ENCODE measurements around the gene MILR1.

Gene MILR1

DNA sequence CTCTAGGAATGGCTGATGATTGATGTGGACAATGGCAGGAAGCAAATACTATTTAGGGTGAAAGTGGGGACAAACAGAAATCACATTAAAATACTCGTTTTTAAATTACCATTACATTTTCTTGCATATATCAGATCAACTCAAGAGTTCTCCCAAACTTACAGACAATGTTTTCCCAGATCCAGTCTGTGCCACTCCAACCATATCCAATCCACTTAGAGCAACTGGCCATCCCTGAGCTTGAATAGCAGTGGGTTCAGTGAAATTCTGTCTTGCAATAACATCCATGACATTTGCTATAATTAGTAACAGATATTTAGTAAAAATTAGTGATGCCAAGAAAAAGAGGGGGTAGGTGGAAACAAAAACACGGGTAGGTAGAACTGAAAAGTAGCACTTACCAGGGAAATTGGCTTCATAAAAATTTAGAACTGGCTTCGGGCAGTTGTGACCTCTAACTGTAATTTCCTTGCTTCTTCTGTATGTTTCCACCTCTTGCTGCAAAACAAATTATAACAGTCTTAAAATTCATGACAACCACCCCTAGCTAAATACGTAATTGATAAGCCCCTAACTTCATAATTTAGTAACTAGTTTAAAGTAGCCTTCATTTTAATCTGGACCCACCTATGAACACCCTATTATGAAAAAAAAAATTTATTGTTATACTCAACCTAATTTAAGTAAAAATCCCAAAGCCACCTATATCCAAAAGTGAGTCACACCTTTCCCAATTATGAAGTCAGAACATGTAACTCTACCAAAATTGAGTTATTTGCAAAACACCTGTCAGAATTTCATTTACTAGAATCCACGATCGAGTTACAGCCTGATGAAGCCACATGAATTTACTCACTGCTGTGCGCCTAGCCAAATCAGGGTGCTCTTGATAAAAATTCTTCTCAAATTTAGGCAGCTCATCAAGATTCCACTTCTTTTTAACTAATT, 55.2 kb downstream of the MILR1 start:
- DNase-seq = no peak

DNA sequence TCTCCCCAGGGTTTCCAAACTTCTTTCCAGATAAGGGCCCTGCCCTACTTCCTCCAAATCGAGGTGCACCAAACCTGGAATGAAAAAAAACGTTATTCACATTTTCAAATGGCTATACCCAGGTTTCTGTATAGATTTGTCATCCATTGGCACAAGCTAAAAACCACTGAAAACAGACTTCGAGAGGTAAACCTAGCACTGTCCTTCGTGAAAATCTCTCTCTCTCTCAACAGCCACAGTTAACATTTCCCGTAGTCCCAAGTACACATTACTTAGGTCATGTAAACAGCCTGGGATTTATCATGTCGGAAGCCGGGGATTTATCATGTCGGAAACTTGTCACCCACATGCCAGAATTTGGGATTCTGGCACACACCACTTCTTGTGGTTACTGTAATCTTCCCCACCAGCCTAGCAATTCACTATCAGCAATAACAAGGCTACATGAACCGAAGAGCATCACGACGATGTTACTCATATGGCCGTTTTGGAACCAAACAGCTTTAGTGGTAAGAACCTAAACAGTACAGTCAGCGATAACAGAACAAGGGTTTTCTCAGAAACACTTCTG, 55.9 kb downstream of the MILR1 start:
- no peak for DNase-seq

DNA sequence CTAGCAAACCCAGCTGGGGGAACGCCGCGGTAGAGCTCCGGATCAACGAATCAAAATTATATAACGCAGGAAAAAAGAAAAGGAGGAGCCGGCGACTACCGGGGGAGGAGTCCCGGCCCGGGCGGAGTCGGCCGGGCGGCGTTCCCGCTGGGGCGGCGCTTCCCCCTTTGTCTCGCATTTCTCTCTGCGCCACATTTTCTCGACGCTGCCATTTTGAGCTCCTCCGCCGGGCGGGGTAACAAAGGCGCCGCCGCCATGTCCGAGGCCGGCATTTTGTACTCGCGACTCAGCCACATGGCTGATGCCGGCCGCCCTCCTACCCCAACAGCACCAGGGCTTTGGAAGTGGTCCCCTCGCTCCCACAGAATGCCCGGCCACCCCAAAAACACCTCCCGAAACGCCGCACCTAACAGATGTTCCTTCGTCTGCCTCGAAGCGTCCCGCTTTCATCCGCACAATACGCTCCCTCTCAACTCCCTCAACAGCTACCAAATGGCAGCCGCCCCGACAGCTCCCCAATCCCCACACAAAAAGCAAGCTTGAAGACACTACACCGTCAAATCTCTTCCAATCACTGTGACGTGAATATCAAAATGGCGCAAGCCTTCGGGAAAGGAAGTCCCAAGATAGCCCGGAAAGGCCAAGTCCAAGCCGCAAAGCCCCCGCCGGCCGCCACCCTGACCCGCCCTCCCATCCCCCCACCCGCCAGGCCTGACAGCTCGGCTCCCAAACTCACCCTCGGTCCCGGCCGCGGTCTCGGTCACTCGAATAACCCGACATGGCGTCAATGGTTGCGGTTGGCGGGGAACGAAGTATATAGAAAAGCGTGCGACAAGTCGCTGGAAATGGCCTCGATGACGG, 56.7 kb downstream of the MILR1 start:
- peak; percentile 26 to 77 for DNase-seq

DNA sequence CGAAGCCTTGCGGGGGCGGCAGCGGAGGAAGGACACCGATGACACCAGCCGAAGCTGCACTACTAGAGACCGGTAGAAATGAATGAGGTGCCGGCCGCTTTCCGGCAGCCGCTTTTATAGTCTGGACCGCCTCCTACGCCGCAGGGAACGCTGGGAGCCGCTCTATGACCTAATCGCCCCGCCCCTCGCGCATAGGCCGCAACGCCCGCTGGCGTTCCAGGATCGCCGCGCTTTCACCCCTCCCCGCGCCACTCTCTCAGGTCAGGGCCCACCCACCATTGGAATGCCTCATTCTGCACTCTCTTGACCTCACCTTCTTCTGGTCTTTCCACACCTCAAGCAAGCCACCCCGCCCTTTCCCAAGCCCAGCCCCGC, 57.3 kb downstream of the MILR1 start, which contains the start of gene DDX5:
TSS of gene DDX5 (minus strand) at position 89 of the 375 bp plus-strand sequence. CDS start 170 bp downstream, outside the sequence.
- peak; percentile 98 to 99 for DNase-seq

DNA sequence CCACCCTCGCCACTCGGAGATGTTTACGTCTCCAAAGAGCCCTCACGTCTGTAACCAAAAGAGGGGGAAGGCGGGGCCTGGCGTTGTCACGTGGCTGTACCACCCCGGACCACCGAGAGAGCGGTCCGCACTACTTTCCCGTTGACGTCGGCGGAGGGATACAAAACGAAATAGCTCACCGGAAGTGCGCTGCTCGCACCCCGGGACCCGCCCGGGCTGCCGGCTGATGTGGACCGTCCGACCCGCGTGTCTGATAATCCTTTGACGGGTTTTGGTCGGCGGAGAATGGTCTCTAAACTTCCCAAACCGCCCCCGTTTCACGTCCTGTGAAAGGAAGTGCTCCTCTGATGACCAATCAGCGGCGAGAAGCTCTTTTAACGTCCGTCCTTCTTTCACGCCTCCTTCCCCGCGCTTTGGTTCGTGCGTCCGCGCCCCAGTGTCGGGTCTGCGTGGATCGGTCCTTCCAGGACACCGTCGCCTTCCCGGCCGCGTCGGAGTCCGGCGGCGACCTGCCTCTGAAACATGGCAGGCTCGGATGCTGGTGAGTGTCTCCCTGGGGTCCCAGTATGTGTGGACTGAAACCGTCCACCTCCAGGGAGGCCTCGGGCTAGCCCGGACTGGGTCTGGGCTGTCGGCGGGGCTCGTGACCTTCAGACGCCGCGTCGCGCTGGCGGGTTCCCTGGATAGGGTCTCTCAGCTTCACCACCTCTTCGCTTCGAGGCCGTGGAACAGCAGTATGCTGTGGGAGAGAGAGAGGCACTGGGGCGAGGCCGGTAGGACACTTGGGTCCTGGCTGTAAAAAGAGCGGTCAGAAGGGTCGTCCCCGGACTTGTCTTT, 57.9 kb downstream of the MILR1 start, which contains the start of gene CEP95:
TSS of gene CEP95 (plus strand) at position 402 of the 837 bp plus-strand sequence. CDS start at position 523, 121 bp downstream.
- DNase-seq = peak; percentile 98 to 99

DNA sequence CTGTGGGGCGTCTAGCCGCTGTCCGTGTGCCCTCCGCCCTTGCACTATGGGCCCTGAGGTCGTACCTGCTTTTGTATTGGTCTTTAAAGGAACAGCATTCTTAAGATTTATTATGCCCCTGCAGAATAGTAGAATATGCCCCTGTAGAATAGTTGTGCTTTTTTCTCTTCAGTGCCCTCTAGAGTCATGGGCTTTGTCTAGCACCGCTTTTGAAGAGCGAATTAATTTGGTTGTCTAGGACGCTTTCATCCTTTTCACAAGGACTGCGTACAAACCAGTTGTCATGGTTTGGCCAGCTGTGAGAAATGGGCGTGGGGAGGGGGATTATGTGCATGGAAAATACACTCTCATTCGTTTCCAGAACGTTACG, 58.5 kb downstream of the MILR1 start:
- peak; percentile 47 to 65 for DNase-seq

DNA sequence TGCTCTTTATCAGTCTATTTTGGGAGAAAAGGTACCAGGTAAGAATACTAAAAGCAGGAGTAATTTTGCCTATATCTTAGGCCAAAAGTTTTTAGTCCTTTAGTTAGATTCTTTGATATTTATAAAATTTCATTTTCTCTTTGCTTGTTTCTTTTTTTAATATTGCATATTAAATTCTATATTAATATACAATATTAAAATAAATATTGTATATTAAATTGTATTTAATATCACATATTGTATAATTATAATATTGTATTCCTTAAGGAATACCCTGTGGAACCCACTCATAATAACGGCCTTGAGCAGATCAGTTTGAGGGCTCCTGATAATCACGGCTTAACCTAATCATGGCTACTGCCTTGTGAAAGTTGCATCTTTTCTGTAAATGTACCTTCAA, 59.8 kb downstream of the MILR1 start:
- DNase-seq = no peak

DNA sequence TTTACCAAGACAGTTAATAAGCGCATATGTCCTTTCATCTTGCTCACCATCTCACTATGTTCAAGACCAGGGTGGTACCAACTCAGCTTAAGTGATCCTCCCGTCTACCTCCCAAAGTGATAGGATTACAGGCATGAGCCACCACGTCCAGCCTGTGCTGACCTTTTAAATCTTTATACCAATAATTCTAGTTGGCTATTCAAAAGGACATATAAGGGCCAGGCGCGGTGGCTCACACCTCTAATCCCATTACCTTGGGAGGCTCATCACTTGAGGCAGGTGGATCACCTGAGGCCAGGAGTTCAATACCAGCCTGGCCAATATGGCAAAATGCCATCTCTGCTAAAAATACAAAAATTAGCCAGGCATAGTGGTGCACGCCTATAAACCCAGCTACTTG, 60.3 kb downstream of the MILR1 start:
- no peak for DNase-seq

DNA sequence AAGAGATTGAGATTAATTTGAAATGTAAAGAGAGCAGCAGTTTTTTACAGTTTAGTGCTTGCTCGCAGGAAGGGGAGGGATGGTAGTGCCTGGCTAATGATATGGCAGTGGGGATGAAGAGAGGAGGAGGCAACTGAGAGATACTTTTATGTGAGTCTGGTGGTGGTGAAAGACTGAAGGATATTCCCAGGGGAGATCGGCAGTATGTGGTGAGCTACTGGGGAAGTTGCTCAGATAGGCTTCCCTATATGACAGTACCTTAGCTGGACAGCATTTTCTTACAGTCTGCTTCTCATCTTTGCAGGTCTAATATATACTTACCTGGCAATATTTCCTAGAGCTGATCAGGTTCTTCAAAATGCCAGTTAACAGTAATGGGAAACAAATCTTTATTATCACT, 66.5 kb downstream of the MILR1 start:
- DNase-seq = no peak

DNA sequence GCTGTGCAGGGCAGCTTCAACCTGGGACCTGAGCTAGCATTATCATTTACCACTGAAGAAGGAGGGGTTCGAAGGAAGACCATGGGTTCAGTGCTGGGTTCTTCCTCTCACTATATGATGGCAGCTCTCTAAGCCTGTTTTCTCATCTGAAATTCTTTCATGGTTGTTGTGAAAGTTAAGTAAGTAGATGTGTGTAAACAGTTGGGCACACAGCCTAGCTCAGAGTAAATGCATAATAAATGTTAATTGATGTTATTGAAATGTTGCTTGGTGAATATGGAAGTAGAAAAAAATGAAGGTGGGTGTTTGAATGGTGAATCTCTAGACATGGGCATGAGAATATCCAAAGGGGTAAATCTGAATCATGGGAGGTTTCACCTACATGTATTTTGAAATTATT, 66.9 kb downstream of the MILR1 start:
- no peak for DNase-seq
